ENCODE data around the gene ADAMTS17.

DNA sequence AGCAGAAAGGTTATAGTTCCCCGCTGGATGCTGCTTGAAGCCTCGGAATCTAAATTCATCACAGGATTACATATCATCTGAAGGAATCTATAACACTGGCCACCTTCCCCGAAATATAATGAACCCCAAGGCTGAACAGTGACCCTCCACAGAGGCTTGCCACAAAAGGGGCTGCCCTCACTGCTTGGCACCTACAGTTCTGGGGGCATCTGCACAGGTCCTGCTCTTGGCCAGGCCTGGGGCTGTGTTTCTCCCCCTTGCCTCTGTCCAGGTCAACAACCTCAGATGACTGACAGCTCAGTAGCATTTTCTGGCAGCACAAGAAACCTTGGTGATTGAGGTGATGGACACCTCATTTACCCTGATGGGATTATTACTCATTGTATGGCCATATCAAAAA is 1.5 kb upstream of the ADAMTS17 start:
- TF ChIP-seq POLR2AphosphoS5 (IDR thresholded peaks at IDR 0.05; ENCODE audit: low read depth, low read length) (no peak), POLR2A (IDR thresholded peaks at IDR 0.05; ENCODE audit: low read depth, low read length) (no peak), TAF1 (IDR thresholded peaks at IDR 0.05; ENCODE audit: borderline replicate concordance, low read depth, low read length) (no peak)
